Effector memory CD4-positive, alpha-beta T cell (primary cell): ENCODE data around the gene EIF2D.
"Not testable (repeated sequence)": the region's sequence is repeated elsewhere in the genome, so short reads cannot be mapped to it uniquely, and the experiment has no call there.

Experiments
- DNase-seq, 3 donors: peaks; one replicate each; pipeline ENCODE4 v3.0.0-alpha.2; 2020
- H3K27ac ChIP-seq: 2 replicates; pipeline ENCODE4 v1.7.0; 2013; ENCODE audit warnings: mild to moderate bottlenecking, low read length, moderate library complexity; ENCODE audit not compliant: insufficient read depth, poor library complexity, severe bottlenecking
- H3K27me3 ChIP-seq: replicated peaks from 2 replicates; pipeline ENCODE4 v1.7.0; 2013; ENCODE audit warnings: mild to moderate bottlenecking, low read length; ENCODE audit not compliant: insufficient read depth, control insufficient read depth, poor library complexity, severe bottlenecking
- H3K36me3 ChIP-seq: 2 replicates; pipeline ENCODE4 v1.7.0; 2013; ENCODE audit warnings: mild to moderate bottlenecking, low read length, moderate library complexity; ENCODE audit not compliant: control insufficient read depth, insufficient read depth
- H3K4me1 ChIP-seq: 2 replicates; pipeline ENCODE4 v1.7.0; 2013; ENCODE audit warnings: low read length, mild to moderate bottlenecking; ENCODE audit not compliant: control insufficient read depth, insufficient read depth, poor library complexity, severe bottlenecking
- H3K4me3 ChIP-seq: 2 replicates; pipeline ENCODE4 v1.7.0; 2013; ENCODE audit warnings: low read length, low read depth, mild to moderate bottlenecking; ENCODE audit not compliant: insufficient read depth, poor library complexity, severe bottlenecking
- H3K9me3 ChIP-seq: 2 replicates; pipeline ENCODE4 v1.7.0; 2013; ENCODE audit warnings: mild to moderate bottlenecking, low read length, moderate library complexity; ENCODE audit not compliant: control insufficient read depth

Gene EIF2D

DNA sequence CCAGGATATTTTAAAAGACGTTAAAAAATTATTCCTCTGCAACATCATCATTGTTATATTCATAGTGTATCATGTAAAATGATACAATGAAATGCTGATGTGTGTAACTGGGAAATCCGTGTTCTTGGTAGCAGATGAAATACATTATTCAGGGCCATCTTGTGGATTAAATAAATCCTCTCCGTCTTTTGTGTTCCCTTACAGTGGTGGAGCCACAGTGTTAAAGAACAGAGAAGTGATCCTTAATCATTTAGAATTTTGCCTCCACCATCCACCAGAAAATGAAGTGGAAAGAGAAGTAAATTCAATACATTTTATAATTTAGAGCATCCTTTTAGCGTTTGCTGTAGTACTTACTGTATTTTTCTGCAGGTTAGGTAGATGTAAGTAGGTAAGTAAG, 24.4 kb upstream of the EIF2D start:
- Histone ChIP-seq H3K27me3 (no peaks in the 10 kb centered on the region), H3K4me3 (no peak overlapping the region), H3K27ac (no peak overlapping the region), H3K9me3 (no peaks in the 10 kb centered on the region), H3K36me3 (no peaks in the 10 kb centered on the region), H3K4me1 (peaks cover 15% of the 10 kb centered on the region)
- no peak for DNase-seq

DNA sequence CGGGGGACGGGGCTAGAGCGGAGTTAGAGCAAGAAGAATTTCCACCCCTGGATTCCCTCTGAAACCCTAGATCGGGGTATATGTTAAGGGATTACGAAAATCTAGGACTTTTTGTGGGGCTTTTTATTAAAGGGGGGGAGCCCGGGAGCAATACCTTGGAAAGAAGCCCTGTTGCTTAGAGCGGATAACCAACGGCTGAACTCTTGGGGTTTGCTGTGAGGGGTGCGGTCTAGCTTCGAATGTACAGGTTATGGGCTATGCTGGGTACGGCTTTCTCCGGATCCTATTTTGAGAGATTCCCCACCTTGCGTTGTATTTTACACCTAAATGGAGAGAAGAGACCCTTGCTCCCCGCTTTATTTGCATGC, 23.7 kb upstream of the EIF2D start:
- no peak for DNase-seq
- Histone ChIP-seq H3K27me3 (no peaks in the 10 kb centered on the region), H3K4me1 (peaks cover 15% of the 10 kb centered on the region), H3K36me3 (no peaks in the 10 kb centered on the region), H3K9me3 (no peaks in the 10 kb centered on the region), H3K27ac (no peak overlapping the region), H3K4me3 (peak overlapping the region; percentile 71)

DNA sequence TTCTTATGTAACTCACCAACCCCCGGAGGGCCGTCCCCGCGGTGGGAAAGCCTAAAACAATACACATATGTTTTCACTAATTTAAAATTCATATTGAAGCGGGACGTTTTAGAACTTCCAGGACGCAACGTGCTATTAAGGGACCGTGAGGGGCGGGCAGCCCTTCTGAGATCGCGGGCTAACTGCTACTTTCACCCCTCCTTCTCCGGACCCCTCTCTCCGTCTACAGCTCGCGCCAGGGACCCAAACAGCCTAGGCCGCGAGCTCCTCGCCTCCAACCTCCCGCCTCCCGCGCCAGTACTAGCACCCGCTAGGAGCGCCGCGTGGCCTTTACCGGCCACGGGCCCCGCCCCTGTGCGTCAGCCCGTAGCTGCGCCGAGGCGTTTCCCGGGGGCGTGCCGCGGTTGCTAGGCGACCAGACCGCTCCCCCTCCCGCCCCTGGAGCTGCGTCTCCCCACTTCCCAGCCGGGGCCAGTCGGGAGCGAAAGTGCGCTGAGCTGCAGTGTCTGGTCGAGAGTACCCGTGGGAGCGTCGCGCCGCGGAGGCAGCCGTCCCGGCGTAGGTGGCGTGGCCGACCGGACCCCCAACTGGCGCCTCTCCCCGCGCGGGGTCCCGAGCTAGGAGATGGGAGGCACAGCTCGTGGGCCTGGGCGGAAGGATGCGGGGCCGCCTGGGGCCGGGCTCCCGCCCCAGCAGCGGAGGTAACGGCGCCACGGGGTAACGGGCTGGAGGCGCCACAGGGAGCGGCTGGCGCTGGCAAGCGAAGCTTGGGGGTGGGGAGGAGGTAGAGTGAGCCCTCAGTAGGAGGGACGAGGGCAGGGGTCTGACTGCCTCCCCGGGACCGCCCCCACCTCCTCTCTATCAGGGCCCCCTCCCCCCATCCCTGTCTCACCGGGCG, 23.1 kb upstream of the EIF2D start, which contains the start of gene DYRK3:
TSS of gene DYRK3 (plus strand) at position 457 of the 898 bp plus-strand sequence. CDS start at position 625, 168 bp downstream.
- Histone ChIP-seq H3K27me3 (no peaks in the 10 kb centered on the region), H3K36me3 (no peaks in the 10 kb centered on the region), H3K4me3 (peak within 1 kb of the TSS; percentile 71), H3K9me3 (no peaks in the 10 kb centered on the region), H3K27ac (peak within 1 kb of the TSS; percentile 56), H3K4me1 (peaks cover 15% of the 10 kb centered on the region)
- DNase-seq = peak; percentile 86 to 89 (median 88)

DNA sequence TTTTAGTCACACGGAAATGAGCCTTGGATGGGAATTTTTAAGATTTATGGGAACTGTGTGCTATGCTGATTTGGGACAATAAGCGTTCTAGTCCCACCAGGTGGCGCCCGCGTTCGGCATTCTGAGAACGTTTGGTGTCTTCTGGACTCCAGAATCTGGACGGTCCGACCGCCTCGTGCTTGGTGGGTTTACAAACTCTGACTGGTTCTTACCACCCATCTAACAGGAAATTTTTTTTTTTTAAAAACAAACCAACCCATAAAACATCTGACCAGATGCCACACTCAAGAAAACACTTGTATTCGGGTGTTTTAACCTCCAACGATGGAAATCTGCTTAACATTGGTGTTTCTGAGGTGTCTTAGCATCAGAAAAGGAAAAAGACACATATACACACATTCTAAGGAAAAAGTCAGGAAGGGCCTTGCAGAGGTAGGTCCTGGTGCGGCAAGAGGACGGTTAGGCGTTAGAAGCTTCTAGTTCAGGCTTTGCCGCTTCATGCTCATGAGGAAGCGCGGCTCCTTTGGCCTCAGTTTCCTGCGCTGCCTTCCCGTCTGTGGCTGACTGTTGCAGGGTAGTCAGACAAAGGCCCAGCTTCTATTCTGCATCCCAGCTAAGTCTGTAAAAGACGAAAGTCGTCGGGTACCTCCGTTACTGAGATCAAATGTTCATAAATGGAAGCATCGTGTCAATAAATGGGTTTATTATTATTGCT, 22.3 kb upstream of the EIF2D start:
- DNase-seq = peak; percentile 37 to 69 (median 41)
- Histone ChIP-seq H3K36me3 (no peaks in the 10 kb centered on the region), H3K9me3 (no peaks in the 10 kb centered on the region), H3K4me3 (peak overlapping the region; percentile 71), H3K27me3 (no peaks in the 10 kb centered on the region), H3K4me1 (peaks cover 15% of the 10 kb centered on the region), H3K27ac (peak overlapping the region; percentile 56)

DNA sequence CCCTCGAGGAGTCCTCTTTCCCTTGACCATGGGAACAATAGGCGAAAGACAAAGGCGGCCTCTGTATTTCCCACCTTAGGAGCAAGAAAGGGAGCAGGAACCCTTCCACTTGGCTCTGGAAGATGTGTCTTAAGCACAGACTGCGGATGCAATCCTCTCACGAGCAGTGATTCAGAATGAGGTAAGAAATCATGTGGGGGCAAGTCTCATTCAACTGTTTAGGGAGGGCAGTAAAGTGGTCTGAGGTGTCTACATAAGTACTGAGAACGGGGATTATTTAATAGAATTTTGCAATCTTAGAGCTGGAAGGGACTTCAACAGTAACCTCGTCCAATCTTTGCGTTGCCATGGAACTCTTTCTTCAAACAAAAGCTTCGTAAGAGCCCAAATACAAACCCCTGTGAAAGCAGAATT, 21.4 kb upstream of the EIF2D start:
- Histone ChIP-seq H3K9me3 (no peaks in the 10 kb centered on the region), H3K27me3 (no peaks in the 10 kb centered on the region), H3K4me1 (peaks cover 15% of the 10 kb centered on the region), H3K36me3 (no peaks in the 10 kb centered on the region), H3K27ac (no peak overlapping the region), H3K4me3 (no peak overlapping the region)
- no peak for DNase-seq

DNA sequence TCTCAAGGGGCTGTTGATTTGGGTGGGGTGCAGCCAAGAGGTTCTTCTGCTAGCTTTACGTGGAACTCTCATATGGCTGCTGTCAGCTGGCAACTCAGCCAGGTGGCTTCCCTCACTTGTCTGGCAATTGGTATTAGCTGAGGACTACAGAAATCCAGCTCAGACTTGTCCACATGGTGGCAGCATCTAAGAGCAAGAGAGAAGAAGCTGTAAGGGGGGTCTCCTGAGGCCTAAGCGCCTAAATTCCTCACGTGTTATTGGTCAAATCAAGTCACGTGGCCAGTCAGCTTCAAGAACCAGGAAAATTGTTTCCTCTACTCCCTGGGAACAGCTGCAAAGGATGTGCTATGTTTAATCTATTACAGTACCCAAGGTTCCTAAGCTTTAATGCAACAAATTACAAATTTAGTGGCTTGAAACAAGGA, 18.8 kb upstream of the EIF2D start:
- no peak overlapping the region for H3K27ac ChIP-seq
- no peak for DNase-seq
- H3K4me1 ChIP-seq = peaks cover 14% of the 10 kb centered on the region
- no peaks in the 10 kb centered on the region for H3K36me3 ChIP-seq
- no peak overlapping the region for H3K4me3 ChIP-seq
- no peaks in the 10 kb centered on the region for H3K9me3 ChIP-seq
- H3K27me3 ChIP-seq = no peaks in the 10 kb centered on the region

DNA sequence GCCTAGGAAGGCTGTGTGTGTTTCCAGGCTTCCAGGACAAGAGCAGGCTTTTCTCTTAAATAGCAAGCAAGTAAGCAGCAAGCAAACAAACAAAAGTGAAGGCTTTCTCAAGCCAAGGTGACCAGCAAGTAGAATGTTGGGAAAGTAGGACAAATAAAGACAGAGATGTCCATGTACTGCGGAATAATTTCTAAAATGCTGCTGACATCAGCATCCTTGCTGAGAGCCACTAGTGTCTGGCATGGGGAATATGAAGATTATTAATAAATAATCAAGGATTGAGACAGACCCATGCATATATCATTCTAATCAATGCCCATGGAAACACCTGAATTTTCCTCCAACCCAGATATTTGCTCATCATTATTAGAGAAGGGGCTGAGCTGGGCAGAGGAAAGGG, 16.7 kb upstream of the EIF2D start:
- Histone ChIP-seq H3K9me3 (no peaks in the 10 kb centered on the region), H3K4me1 (no peaks in the 10 kb centered on the region), H3K36me3 (no peaks in the 10 kb centered on the region), H3K4me3 (no peak overlapping the region), H3K27me3 (no peaks in the 10 kb centered on the region), H3K27ac (no peak overlapping the region)
- no peak for DNase-seq

DNA sequence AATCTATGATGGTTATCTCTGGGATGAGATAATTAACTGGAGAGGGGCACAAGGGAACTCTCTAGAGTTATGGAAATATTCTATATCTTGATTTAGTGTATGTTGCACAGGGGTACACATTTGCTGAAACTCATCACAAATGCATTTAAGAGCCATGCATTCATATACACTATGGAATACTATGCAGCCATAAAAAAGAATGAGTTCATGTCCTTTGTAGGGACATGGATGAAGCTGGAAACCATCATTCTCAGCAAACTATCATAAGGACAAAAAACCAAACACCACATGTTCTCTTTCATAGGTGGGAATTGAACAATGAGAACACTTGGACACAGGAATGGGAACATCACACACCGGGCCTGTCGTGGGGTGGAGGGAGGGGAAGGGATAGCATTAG, 14.1 kb upstream of the EIF2D start:
- DNase-seq, H3K27ac ChIP-seq: not testable (repeated sequence)

DNA sequence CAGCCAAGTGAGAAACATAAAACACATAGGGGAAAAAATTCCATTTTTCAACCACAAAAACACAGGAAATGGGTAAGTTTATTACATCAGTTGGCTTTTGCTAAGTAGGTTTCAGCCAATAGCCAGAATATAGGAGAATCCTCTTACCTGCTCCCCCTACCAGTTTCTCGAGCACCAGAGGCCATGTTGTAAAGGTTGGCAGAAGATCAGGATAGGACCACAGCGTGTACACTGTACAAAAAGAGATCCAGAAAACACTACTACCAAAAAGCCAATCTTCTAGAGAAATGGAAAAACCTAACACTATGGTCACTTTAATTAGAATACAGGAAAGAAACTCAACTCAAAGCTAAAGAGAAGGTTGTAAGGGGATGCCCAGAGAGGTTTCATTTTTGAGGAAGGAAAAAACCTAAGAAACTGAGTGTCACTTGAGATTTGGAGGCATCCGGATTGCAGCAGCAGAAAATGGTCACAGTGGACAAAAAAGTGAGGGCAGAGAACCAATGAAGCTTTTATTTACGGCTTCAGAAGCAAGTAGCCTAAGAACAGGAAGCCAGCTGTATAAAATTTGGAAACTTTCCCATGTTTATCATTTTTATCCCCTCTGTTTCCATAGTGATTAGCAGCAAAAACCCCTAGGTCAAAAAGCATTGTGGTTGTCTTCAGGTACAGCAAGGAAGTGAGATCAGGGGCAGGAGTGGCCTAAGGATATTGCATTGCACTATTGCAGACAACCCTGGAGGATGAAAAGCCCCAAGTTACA, 2.9 kb downstream of the EIF2D start:
- Histone ChIP-seq H3K27ac (no peak overlapping the region), H3K9me3 (no peaks in the 10 kb centered on the region), H3K27me3 (no peaks in the 10 kb centered on the region), H3K4me1 (peaks cover 6% of the 10 kb centered on the region), H3K36me3 (peaks cover 45% of the 10 kb centered on the region), H3K4me3 (no peak overlapping the region)
- DNase-seq = no peak

More for the DNA sequence above, 14.1 kb upstream of the EIF2D start:
- H3K36me3 ChIP-seq, H3K27me3 ChIP-seq, H3K4me1 ChIP-seq, H3K9me3 ChIP-seq, H3K4me3 ChIP-seq: not testable (repeated sequence)
